K562 (cell line): Measurements from ENCODE around the gene TMEM131L. TPM values are rescaled to one million over a fixed set of nuclear protein-coding genes. Genes with fewer than 3 reads are reported as not detected.

ENCODE experiments used
- EHMT2 ChIP-seq: fragments of 450-650 bp; IDR thresholded peaks from 2 replicates; pipeline ENCODE4 v1.6.1; 2018; ENCODE audit warnings: antibody characterized with exemption
- POLR2B ChIP-seq: fragments of 450-650 bp; IDR thresholded peaks from 2 replicates; pipeline ENCODE4 v1.6.1; 2018; ENCODE audit warnings: low read depth; ENCODE audit not compliant: partially characterized antibody
- POLR2H ChIP-seq: IDR thresholded peaks from 2 replicates; pipeline ENCODE4 v1.6.1; 2016; ENCODE audit warnings: missing genetic modification characterization, low read depth, mild to moderate bottlenecking, control low read depth, missing compliant biosample characterization, moderate library complexity
- SNRNP70 ChIP-seq: fragments of 200-400 bp; formaldehyde crosslinking; optimal IDR thresholded peaks from 2 replicates; pipeline ENCODE3; 2017; ENCODE audit warnings: low read depth, low read length
- ZNF23 ChIP-seq: fragments of 250-450 bp; sonication (Bioruptor Pico); IDR thresholded peaks from 2 replicates; pipeline ENCODE4 v1.4.0; 2020; ENCODE audit warnings: mild to moderate bottlenecking
- ZNF830 ChIP-seq: fragments of 250-450 bp; sonication (Bioruptor Pico); IDR thresholded peaks from 2 replicates; pipeline ENCODE4 v1.5.0; 2021; ENCODE audit warnings: mild to moderate bottlenecking
- polyA plus RNA-seq, 8 experiments: library from polyadenylated mRNA; depleted of rRNA in 4 of 8; stranded (reverse) in 5 of 8; unstranded in 3 of 8; fragments of >200 nt; fragmentation: Nextera tagmentation in 2 of 8; fragmentation: Illumina TruSeq in 1 of 8; extraction: Ambion mirVana in 2 of 8; extraction: Trizol in 1 of 8; gene quantifications; 2 replicates each; pipeline versions ENCODE4 v1.2.1 to v1.2.3, GENCODE V29; 2011 to 2014; ENCODE audit warnings: inconsistent platforms in 1 of 8, missing spikeins in 1 of 8
- total RNA-seq, 7 experiments: library from RNA; depleted of rRNA in 6 of 7; stranded (reverse); fragments of >200 nt in 6 of 7; fragmentation: Illumina TruSeq in 2 of 7; extraction: Trizol in 2 of 7; gene quantifications; 2 replicates each; pipeline versions ENCODE4 v1.2.1 to v1.2.3, GENCODE V29; 2011 to 2021; ENCODE audit warnings: low replicate concordance in 1 of 7
- TF ChIP-seq, protein P1 (sequence below): sonication (generic); formaldehyde crosslinking; IDR thresholded peaks from 2 replicates; pipeline ENCODE4 v1.8.1; 2022; ENCODE audit warnings: missing genetic modification reagents
- TF ChIP-seq, protein P2 (sequence below): fragments of 450-650 bp; conservative IDR thresholded peaks from 2 replicates; pipeline ENCODE4 v1.6.1; 2016; ENCODE audit warnings: missing genetic modification characterization, low read depth, mild to moderate bottlenecking, missing compliant biosample characterization, moderate library complexity
- TF ChIP-seq, protein P3 (sequence below): sonication (generic); formaldehyde crosslinking; IDR thresholded peaks from 2 replicates; pipeline ENCODE4 v1.8.0; 2022; ENCODE audit warnings: missing genetic modification reagents, mild to moderate bottlenecking, borderline replicate concordance
- TF ChIP-seq, protein P4 (sequence below): sonication (generic); formaldehyde crosslinking; IDR thresholded peaks from 2 replicates; pipeline ENCODE4 v1.8.0; 2022; ENCODE audit warnings: missing genetic modification reagents, mild to moderate bottlenecking, moderate library complexity, borderline replicate concordance

TMEM131L gene
- total and polyA plus RNA-seq, 9 of the 15 experiments (the other 6 are each of a cell fraction or from before 2014, with no cell fraction given) = 1.2 to 20.8 (median 12.9) TPM

DNA sequence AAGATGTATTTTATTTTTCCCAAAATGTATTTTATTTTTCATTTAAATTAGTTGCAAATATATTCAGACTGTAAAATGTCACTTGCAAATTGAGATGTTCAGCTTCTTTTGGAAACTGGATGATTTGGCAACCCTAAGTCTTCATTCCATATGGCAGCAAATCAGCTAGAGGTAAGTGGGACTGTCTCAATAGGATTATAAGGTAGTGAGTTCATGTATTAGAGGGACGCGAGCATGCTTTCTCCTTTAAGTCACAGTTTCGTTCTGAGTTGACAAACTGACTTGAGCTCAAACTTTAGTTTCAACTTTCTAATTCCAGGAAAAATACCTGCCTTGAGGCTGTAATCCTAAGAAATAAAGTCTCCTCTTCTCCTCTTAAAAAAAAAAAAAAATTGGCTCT is 44.2 kb upstream of the TMEM131L start (continued):
- TF ChIP-seq EHMT2 (no peak), ZNF830 (CRISPR knock-in tag) (no peak), POLR2H (tag) (no peak), POLR2B (no peak), SNRNP70 (no peak), ZNF23 (CRISPR knock-in tag) (no peak)
- TF ChIP-seq, protein P1, sequence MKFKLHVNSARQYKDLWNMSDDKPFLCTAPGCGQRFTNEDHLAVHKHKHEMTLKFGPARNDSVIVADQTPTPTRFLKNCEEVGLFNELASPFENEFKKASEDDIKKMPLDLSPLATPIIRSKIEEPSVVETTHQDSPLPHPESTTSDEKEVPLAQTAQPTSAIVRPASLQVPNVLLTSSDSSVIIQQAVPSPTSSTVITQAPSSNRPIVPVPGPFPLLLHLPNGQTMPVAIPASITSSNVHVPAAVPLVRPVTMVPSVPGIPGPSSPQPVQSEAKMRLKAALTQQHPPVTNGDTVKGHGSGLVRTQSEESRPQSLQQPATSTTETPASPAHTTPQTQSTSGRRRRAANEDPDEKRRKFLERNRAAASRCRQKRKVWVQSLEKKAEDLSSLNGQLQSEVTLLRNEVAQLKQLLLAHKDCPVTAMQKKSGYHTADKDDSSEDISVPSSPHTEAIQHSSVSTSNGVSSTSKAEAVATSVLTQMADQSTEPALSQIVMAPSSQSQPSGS (CRISPR knock-in tag) = no peak
- TF ChIP-seq, protein P2, sequence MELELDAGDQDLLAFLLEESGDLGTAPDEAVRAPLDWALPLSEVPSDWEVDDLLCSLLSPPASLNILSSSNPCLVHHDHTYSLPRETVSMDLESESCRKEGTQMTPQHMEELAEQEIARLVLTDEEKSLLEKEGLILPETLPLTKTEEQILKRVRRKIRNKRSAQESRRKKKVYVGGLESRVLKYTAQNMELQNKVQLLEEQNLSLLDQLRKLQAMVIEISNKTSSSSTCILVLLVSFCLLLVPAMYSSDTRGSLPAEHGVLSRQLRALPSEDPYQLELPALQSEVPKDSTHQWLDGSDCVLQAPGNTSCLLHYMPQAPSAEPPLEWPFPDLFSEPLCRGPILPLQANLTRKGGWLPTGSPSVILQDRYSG (tag) = no peak
- TF ChIP-seq, protein P3, sequence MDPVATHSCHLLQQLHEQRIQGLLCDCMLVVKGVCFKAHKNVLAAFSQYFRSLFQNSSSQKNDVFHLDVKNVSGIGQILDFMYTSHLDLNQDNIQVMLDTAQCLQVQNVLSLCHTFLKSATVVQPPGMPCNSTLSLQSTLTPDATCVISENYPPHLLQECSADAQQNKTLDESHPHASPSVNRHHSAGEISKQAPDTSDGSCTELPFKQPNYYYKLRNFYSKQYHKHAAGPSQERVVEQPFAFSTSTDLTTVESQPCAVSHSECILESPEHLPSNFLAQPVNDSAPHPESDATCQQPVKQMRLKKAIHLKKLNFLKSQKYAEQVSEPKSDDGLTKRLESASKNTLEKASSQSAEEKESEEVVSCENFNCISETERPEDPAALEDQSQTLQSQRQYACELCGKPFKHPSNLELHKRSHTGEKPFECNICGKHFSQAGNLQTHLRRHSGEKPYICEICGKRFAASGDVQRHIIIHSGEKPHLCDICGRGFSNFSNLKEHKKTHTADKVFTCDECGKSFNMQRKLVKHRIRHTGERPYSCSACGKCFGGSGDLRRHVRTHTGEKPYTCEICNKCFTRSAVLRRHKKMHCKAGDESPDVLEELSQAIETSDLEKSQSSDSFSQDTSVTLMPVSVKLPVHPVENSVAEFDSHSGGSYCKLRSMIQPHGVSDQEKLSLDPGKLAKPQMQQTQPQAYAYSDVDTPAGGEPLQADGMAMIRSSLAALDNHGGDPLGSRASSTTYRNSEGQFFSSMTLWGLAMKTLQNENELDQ (CRISPR knock-in tag) = no peak
- TF ChIP-seq, protein P4, sequence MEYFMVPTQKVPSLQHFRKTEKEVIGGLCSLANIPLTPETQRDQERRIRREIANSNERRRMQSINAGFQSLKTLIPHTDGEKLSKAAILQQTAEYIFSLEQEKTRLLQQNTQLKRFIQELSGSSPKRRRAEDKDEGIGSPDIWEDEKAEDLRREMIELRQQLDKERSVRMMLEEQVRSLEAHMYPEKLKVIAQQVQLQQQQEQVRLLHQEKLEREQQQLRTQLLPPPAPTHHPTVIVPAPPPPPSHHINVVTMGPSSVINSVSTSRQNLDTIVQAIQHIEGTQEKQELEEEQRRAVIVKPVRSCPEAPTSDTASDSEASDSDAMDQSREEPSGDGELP = no peak
